ENCODE results near the gene PDE1A.

Gene PDE1A

GRCh38 chr2:182113334-182113733 is 313.5 kb downstream of the PDE1A start:
- DNase-seq: no peak

GRCh38 chr2:182110347-182110746 is 316.5 kb downstream of the PDE1A start:
- no peak for DNase-seq

DNA sequence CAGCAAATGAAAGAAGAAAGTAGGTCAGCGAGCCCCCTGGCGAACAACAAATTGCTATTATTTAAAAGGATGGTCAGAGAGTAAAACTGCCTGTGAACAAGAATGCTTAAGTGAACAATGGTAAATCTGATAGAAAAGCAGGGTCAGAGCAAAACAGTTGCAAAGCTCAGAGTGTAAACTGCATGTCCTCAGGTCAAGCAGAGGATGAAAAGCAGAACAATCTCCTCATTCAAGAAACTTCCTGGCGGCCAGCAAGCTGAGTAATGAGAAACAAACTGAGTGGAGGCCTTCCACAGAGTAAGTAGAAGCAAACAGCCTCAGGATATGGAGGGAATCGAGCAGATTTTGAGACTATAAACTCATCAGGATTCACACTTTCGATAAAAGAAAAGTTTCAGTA is 323.3 kb downstream of the PDE1A start:
- DNase-seq: no peak

DNA sequence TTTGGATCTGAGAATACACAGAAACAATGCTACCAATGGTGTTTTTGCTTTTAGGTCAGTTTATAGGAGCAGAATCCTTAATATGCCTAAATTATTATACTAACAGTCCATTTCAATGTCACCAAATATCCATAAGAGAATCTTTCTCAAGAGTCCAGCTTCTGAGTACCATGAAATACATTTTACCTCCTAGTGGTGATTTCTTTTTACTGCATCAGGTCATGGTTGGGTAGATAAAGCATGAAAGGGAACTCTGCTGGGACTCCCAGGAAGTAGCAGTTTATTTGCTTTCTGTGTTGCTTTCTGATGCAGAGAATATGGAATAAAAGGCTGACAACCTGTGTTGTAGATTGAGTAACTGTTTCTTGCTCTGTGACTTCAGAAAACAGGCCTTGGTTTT is 325.6 kb downstream of the PDE1A start:
- DNase-seq: no peak

DNA sequence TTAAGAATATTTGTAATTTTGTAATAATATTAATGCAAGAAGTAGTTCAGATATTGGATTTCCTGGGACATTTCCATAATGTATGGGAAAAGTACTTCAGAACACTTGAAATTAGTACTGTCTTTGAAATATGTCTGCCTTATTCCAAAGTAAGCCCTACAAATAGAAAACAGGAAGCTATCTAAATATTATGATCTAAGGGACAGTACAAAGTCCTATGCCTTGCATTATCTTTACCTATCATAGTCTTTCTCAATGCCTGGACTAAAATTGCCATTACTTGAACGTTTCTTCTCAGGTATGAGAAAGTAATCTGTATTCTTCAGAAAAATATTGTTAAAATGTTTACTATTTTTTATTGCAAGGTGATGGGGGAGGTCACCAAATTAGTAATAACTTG is 328.2 kb downstream of the PDE1A start:
- no peak for DNase-seq

GRCh38 chr2:182097571-182098164 is 329.2 kb downstream of the PDE1A start:
- no peak for DNase-seq

- DNase-seq: no peak
Measured at GRCh38 chr2:182090486-182090885, 336.4 kb downstream of the PDE1A start.
